Thyroid gland (tissue), 4 donors: ENCODE measurements around the gene KIAA1671.

Source experiments
- CTCF ChIP-seq, 6 experiments: fragments of 200-600 bp in 3 of 6; fragments of 450-650 bp in 3 of 6; sonication (generic) in 3 of 6; IDR thresholded peaks; one replicate each; pipeline ENCODE4 v1.5.1; 2016 to 2019; ENCODE audit warnings: antibody characterized with exemption in 6 of 6, mild to moderate bottlenecking in 2 of 6, inconsistent platforms in 1 of 6, moderate library complexity in 1 of 6
- POLR2A ChIP-seq, 2 donors: fragments of 450-650 bp; IDR thresholded peaks; one replicate each; pipeline ENCODE4 v1.6.1; 2017; ENCODE audit warnings: antibody characterized with exemption in 2 of 2, mild to moderate bottlenecking in 2 of 2, moderate library complexity in 1 of 2

- no peak for TF ChIP-seq CTCF (IDR thresholded peaks at IDR 0.05)
- no peak for TF ChIP-seq POLR2A (IDR thresholded peaks at IDR 0.05)
Measured at GRCh38 chr22:25127318-25127717, 174.8 kb downstream of the KIAA1671 start.
